HG02852 (cell line): ENCODE results near the gene ABCF2.
A peak's percentile ranks its signal among the peaks of the same experiment; 100 is the strongest.

ENCODE experiments used
- ATAC-seq: cut with Tn5 transposase; IDR thresholded peaks from one replicate; pipeline ENCODE4 v1.9.1; 2021; ENCODE audit warnings: mild to moderate bottlenecking, moderate library complexity; ENCODE audit not compliant: unreplicated experiment

Gene ABCF2

DNA sequence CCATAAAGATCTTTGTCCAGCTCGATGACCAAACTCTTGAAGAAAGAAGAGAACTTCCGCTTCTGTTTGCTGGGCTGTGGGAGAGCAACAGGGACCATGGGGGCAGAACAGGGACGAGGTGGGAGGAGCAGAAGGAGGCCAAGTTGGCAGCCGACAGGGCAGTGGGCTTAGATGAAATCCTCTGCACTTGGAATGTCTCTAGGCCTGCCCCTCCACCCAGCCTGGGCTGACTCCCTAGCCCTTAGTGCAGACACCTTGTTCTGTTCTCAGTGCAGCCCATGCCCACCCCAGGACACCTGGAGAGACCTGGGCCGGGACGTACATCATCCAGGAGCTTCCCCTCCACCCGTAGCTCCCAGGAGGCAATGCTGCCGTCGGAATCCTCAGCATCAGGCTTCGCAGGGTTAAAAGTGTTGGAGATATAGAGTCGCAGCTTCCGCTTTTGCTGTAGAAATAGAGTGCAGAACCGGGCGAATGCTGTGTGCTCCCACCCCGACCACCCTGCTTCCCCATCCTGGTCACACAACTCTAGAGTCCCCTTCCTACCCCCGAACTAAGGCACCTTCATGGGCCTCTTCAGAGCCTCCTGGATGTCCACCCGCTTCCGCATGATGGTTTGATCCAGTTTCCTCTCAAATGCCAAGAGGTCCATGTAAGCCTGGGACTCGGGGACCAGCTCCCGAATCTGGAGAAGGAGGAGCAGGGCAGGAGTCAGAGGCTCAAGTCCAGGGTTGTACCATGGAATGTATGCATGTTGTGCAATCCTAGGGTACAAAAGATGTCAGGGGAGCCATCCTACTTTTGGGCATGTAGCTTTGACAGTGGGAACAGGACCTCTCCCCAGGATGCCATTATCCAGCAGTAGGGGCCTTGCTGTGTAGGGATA is 15.4 kb upstream of the ABCF2 start:
- no peak for ATAC-seq

DNA sequence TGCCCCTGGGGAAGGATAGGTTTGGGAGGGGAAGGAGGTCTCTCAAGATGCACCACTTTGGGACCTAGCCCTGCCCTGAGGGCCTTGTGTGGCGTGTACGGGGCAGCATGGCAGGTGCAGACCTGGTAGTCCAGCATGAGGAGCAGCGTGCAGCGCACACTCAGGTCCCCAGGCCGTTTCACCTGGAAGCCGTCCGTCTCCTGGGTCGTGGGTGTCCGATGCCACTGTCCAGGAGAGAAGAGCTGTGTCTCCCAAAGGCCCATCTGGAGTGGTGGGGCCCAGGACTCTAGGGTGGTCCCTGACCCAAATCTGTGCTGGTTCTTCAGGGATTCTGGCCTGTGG is 14.7 kb upstream of the ABCF2 start:
- ATAC-seq: no peak

DNA sequence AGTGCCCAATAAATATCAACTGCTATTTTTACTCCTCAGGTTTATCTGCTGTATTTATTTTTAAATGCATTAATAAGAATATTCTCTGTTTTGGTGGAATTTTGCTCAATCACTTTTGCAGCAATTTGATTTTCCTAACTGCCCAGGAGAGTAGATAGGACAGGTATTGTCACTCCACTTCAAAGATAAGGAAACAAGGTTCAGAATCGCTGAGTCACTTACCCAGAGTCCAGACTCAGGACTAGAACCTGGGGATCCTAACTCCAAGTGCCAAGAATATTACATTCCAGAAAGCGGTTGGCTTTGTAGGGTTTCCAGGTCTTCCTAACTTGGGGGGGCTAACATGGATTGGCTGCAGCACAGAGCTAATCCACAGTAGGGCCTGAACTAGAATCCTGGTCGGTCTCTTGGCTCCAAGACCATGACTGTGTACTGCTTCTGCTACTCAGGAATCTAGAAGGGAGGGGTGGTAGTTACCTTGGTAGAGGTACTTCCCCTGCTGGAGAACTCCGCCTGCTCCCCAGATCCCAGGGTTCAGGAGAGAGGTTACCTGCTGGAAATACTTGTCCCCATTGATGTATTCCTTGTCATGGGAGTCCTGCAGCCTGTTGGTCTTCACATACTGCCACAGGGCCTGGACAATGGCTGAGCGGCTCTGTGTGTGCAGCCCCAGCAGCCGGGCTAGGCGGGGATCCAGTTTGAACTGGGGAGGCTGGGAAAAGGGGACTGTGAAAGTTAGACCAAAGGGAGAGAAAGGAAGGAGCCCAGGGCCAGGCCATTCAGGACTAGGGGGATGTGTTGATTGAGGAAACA is 14.1 kb upstream of the ABCF2 start:
- ATAC-seq: no peak

DNA sequence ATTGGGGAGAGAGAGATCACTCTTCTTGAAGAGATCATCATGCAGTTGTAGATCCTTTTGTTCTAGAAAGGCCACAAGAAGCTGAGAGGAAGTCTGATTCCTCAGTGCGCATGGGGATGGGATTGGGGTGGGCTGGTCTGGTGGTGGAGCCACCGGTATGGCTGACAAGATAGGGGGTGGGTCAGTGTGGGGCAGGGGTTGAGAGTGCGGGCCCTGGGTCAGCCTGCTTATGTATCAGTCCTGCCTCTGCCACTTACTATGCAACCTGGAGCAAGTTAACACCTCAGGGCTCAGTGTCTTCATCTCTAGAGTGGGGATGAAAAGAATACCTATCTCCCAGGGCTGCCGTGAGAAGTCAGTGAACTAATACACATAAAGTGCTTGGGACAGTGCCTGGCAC is 13.5 kb upstream of the ABCF2 start:
- ATAC-seq: no peak

DNA sequence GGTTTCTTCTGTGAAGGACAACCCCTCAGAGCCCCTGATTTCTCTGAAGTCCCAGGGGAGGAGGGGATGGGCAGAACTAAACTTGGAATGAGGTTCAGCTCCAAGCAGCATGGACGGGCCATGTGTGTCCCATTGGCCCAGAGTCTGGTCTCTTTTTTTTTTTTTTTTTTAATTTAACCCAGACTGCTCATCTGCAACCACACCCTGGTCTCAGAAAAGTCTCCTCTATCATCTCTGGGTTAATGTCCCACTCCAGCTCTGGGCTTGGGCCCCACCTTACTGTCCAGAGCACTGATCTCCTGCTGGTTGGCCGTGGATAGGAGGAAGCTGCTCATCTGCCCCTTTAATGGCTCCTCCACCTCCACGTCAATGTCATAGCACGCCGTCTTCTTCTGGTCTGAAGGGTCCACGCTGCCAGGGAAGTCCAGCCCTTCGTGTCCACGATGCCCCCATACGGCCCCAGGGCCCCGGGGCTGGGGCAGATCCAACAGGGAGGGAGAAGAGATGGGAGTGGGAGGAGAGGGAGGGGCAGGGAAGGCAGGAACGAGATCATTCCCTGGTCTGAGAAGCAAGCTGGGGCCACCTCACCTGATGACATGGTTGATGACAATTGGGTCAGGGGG is 12.9 kb upstream of the ABCF2 start:
- no peak for ATAC-seq

DNA sequence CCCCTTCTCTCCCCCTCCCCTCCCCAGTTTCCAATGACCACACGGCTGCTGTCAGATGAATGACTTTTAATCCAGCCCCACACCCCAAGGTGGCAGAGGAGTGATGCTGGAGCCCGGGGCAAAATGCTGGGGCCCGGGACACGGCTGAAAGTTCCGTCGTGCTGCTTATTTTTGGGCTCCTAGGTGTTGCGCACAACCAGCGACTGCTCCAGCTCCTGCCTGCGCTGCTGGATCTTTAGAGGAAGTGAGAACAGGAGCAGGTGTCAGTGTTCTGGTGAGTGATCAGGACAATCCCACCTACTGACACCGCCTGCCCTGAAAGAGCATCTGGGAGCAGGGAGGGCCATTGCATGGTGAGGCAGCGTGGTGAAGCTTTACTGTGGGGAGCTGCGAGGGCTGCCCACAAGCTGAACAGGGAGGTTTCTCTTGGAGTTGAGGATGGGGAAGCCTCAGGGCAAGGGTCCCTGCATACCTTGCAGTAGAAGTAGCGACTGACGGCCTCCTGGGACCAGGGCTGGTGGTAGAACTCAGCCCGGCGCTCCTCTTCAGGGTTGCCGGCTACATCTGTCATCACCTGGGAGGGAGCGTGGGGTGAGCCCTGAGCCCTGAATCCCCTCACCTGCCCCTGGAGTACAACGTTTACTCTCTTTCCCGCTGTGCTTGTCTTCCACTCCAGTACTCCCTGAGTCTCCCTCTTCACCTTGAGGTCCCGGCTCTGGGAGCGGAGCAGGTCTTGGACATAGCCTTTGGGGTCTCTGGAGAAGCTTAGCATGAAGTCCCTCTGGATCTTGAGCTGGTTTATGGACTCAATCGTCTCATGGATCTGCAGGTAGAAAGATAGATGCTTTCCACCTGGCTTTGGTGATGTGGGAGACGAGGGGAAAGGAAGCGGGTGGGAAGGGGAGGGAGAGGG is 12.2 kb upstream of the ABCF2 start:
- no peak for ATAC-seq

- no peak for ATAC-seq
These were observed 11.3 kb upstream of the ABCF2 start for GRCh38 chr7:151238190-151238810.

DNA sequence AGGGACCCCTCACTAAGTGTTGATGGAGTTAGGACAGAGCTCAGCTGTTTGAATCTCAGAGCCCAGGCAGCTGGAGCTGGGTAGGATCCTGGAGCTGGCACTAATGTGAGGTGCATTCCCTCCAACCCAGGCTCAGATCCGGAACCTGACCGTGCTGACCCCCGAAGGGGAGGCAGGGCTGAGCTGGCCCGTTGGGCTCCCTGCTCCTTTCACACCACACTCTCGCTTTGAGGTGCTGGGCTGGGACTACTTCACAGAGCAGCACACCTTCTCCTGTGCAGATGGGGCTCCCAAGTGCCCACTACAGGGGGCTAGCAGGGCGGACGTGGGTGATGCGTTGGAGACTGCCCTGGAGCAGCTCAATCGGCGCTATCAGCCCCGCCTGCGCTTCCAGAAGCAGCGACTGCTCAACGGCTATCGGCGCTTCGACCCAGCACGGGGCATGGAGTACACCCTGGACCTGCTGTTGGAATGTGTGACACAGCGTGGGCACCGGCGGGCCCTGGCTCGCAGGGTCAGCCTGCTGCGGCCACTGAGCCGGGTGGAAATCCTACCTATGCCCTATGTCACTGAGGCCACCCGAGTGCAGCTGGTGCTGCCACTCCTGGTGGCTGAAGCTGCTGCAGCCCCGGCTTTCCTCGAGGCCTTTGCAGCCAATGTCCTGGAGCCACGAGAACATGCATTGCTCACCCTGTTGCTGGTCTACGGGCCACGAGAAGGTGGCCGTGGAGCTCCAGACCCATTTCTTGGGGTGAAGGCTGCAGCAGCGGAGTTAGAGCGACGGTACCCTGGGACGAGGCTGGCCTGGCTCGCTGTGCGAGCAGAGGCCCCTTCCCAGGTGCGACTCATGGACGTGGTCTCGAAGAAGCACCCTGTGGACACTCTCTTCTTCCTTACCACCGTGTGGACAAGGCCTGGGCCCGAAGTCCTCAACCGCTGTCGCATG is 10.5 kb upstream of the ABCF2 start:
- ATAC-seq: no peak

- ATAC-seq: no peak
These were observed 9.4 kb upstream of the ABCF2 start for GRCh38 chr7:151236406-151236805.

GRCh38 chr7:151235091-151235787 is 8.2 kb upstream of the ABCF2 start:
- ATAC-seq: no peak

DNA sequence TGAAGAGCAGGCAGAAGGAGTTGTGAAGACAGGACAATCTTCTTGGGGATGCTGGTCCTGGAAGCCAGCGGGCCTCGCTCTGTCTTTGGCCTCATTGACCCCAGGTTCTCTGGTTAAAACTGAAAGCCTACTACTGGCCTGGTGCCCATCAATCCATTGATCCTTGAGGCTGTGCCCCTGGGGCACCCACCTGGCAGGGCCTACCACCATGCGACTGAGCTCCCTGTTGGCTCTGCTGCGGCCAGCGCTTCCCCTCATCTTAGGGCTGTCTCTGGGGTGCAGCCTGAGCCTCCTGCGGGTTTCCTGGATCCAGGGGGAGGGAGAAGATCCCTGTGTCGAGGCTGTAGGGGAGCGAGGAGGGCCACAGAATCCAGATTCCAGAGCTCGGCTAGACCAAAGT is 6.8 kb upstream of the ABCF2 start:
- no peak for ATAC-seq

- ATAC-seq: peak; percentile 35
These were observed 6.1 kb upstream of the ABCF2 start for GRCh38 chr7:151232917-151233701.

DNA sequence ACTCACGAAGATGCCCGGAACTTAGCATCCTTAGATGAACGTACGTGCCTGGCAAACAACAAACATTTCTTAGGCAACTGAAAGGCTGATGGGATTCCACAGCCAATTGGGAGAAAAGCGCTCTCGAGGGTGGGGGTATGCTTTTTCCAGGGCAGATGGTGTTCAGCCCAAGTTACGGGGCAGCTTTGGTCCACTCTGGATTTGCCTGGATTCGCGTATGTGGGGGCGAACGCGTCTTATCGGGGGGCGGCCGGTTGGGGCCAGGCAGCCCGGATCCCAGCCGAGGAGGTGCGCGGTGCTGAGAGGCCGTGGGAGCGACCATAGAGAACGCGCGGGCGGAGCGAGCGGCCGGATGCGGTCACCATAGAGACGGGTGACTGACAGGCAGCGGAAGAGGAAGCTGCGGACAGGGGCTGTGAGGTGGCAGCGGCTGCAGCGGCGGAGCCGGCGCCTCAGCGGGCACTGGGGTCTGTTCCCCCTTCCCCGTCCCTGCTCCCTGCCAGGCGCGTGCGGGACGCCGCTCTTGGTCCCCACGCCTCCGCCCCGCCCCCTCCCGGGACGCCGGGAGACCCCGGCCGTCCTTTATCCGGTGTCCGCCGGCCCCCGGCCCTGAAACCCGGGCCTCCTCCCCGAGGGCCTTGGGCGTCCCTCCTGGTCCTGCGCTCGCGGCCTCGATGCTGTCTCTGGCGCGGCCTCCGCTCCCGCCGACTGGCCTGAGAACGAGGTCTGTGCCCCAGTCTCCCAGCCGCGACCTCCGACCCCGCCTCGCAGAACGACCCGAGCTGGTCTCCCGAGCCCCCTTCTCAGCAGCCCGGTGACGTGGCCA is 5.3 kb upstream of the ABCF2 start, which contains the start of gene CHPF2:
TSS of gene CHPF2 (plus strand) at position 393 of the 826 bp plus-strand sequence. CDS start 1,529 bp downstream, outside the sequence.
- peak; percentile 96 for ATAC-seq

GRCh38 chr7:151231080-151231479 is 4.1 kb upstream of the ABCF2 start:
- no peak for ATAC-seq

- no peak for ATAC-seq
These were observed 2.2 kb upstream of the ABCF2 start for GRCh38 chr7:151229249-151229648.

GRCh38 chr7:151228024-151228866 is 1.2 kb upstream of the ABCF2 start:
- no peak for ATAC-seq
